Upper lobe of left lung (tissue), 6 donors: ENCODE results near the gene CATSPER1. TPM values are rescaled to one million over a fixed set of nuclear protein-coding genes. Genes with fewer than 3 reads are reported as not detected.

ENCODE experiments used
- ATAC-seq, 2 donors: fragments of 200-7000 bp; cut with Tn5 transposase; one replicate each; pipeline ENCODE4 v1.9.1; 2022; ENCODE audit warnings: mild to moderate bottlenecking in 2 of 2, moderate library complexity in 2 of 2; ENCODE audit not compliant: low FRiP score in 2 of 2
- DNase-seq, 2 donors: peaks; one replicate each; pipeline ENCODE4 v3.0.0-alpha.2; 2019 to 2020
- H3K27ac ChIP-seq, 4 donors: fragments of 200-600 bp; sonication (generic); one replicate each; pipeline ENCODE4 v1.5.1; 2016 to 2019
- H3K27me3 ChIP-seq, 4 donors: fragments of 200-600 bp; sonication (generic); one replicate each; pipeline ENCODE4 v1.5.1; 2017 to 2019
- H3K36me3 ChIP-seq, 4 donors: fragments of 200-600 bp; sonication (generic); one replicate each; pipeline ENCODE4 v1.5.1; 2016 to 2019
- H3K4me1 ChIP-seq, 4 donors: fragments of 200-600 bp; sonication (generic); one replicate each; pipeline ENCODE4 v1.5.1; 2018 to 2019
- H3K4me3 ChIP-seq, 4 donors: fragments of 200-600 bp; sonication (generic); one replicate each; pipeline ENCODE4 v1.5.1; 2017 to 2019; ENCODE audit warnings: mild to moderate bottlenecking in 2 of 4, moderate library complexity in 1 of 4
- H3K9me3 ChIP-seq, 4 donors: fragments of 200-600 bp; sonication (generic); one replicate each; pipeline ENCODE4 v1.5.1; 2018 to 2019
- EP300 ChIP-seq, 4 donors: sonication (generic); formaldehyde crosslinking; IDR thresholded peaks; one replicate each; pipeline ENCODE4 v1.5.1; 2017; ENCODE audit warnings: antibody characterized with exemption in 4 of 4, control low read depth in 2 of 4
- POLR2A ChIP-seq, 4 donors: fragments of 450-650 bp; IDR thresholded peaks; one replicate each; pipeline ENCODE4 v1.5.1; 2016 to 2017; ENCODE audit warnings: antibody characterized with exemption in 4 of 4, mild to moderate bottlenecking in 2 of 4
- POLR2AphosphoS5 ChIP-seq, 2 donors: sonication (generic); formaldehyde crosslinking; IDR thresholded peaks; one replicate each; pipeline ENCODE4 v1.5.1; 2017; ENCODE audit warnings: antibody characterized with exemption in 2 of 2
- WGBS, 2 donors: methylation state at CpG; one replicate each; pipeline ENCODE4 v1.1.5; 2017 to 2018; 5-methylcytosine and 5-hydroxymethylcytosine counted together
- total RNA-seq, 6 donors: library from RNA; depleted of rRNA in 4 of 6; stranded (reverse); fragments of >200 nt in 4 of 6; gene quantifications; one replicate each; pipeline versions ENCODE4 v1.1.0 to v1.2.1, GENCODE V29; 2016 to 2021
- TF ChIP-seq, protein P1 (sequence below), 6 experiments: fragments of 450-650 bp in 4 of 6; fragments of 200-600 bp in 2 of 6; sonication (generic) in 2 of 6; IDR thresholded peaks; one replicate each; pipeline ENCODE4 v1.5.1; 2016 to 2019; ENCODE audit warnings: antibody characterized with exemption in 6 of 6
- donor health status: DM: no; HTN: no; CAD: no; lungs with moderate emphysema.
- donor health status: DM: no; HTN: yes; CAD: no; lungs with severe emphysema.

Gene CATSPER1
- total RNA-seq, 6 donors from 2014 or later, result 0.79 to 6.1 (median 3.0) TPM; not detected in 1

DNA sequence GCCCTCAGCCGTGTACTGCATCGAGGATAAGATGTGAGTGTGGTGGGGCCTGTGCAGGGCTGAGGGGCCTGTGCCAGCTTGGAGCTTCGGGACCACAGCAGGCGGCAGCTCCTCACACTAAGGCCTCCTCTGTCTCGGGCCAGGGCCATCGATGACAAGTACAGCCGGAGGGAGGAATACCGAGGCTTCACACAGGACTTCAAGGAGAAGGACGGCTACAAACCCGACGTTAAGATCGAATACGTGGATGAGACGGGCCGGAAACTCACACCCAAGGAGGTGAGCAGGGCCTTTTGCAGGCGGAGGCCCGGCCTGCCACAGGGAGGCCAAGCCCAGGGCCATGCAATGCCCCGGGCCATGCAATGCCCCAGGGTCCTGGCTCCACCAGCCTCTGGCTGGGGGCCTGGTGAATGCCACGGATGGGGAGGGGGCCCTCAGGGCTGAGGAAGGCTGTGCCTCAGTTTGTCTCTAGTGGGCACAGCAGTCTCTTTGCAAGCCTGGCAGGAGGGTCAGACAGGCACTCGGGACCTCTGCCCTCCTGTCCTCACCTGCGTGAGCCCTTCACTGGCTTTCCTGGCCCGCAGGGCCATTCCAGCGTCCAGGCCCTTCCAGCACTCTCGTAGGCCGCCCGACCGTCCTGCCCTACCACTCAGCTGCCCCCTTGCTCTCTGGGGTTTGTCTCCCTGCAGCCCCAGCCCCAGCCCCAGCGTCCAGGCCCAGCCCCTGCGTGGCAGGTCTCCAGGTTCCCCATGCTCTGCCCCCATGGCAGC lies 48.5 kb downstream of the CATSPER1 start:
- ATAC-seq (no peak), DNase-seq (peak in 1 of 2 donors; percentile 78)
- no peak overlapping the region for H3K4me3 ChIP-seq
- WGBS, 2 donors, result 91 to 95% methylated on average over 24 to 28 of the region's 29 CpGs
- TF ChIP-seq EP300 (IDR thresholded peaks at IDR 0.05) (no peak), POLR2A (IDR thresholded peaks at IDR 0.05) (no peak), POLR2AphosphoS5 (IDR thresholded peaks at IDR 0.05) (no peak)
- TF ChIP-seq, protein P1, sequence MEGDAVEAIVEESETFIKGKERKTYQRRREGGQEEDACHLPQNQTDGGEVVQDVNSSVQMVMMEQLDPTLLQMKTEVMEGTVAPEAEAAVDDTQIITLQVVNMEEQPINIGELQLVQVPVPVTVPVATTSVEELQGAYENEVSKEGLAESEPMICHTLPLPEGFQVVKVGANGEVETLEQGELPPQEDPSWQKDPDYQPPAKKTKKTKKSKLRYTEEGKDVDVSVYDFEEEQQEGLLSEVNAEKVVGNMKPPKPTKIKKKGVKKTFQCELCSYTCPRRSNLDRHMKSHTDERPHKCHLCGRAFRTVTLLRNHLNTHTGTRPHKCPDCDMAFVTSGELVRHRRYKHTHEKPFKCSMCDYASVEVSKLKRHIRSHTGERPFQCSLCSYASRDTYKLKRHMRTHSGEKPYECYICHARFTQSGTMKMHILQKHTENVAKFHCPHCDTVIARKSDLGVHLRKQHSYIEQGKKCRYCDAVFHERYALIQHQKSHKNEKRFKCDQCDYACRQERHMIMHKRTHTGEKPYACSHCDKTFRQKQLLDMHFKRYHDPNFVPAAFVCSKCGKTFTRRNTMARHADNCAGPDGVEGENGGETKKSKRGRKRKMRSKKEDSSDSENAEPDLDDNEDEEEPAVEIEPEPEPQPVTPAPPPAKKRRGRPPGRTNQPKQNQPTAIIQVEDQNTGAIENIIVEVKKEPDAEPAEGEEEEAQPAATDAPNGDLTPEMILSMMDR (IDR thresholded peaks at IDR 0.05), result no peak
- no peaks in the 10 kb centered on the region for H3K27me3 ChIP-seq
- no peaks in the 10 kb centered on the region for H3K9me3 ChIP-seq
- peaks cover 11 to 51% (median 42%) of the 10 kb centered on the region in 4 donors for H3K36me3 ChIP-seq
- no peak overlapping the region for H3K27ac ChIP-seq
- no peaks in the 10 kb centered on the region for H3K4me1 ChIP-seq

DNA sequence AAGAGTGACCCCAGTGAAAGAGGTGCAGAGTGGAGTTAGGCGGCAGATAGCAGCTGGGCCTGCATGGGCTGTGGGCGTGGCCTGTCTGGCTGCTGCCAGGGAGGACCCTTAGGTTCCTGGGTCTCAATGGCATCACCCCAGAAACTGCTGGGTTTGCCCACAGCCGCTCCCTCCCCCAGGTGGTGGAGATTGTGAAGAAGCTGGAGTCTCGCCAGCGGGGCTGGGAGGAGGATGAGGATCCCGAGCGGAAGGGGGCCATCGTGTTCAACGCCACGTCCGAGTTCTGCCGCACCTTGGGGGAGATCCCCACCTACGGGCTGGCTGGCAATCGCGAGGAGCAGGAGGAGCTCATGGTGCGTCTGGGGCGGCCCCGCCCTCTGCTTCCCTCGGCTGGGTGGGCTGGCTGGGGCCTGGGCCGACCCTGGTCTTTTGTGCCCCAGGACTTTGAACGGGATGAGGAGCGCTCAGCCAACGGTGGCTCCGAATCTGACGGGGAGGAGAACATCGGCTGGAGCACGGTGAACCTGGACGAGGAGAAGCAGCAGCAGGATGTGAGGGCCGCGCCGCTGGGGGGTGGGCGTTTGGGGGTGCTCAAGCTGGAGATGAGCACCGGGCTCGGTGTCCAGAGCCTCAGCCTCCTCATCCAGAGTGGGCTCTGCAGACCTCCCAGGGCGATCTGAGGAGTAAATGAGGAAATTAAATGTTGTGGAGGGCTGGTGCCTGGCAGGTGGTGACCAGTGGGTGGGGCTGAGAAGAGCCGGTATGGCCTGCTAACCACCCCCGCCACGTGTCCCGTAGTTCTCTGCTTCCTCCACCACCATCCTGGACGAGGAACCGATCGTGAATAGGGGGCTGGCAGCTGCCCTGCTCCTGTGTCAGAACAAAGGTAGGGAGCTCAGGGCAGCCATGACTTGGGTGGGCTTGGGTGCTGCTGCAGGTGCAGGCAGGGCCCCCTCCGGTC lies 49.8 kb downstream of the CATSPER1 start:
- H3K27ac ChIP-seq, result no peak overlapping the region
- H3K4me1 ChIP-seq, result no peaks in the 10 kb centered on the region
- DNase-seq (peak in 1 of 2 donors; percentile 74), ATAC-seq (no peak)
- no peaks in the 10 kb centered on the region for H3K27me3 ChIP-seq
- H3K4me3 ChIP-seq, result no peak overlapping the region
- TF ChIP-seq POLR2A (IDR thresholded peaks at IDR 0.05) (no peak), POLR2AphosphoS5 (IDR thresholded peaks at IDR 0.05) (no peak), EP300 (IDR thresholded peaks at IDR 0.05) (no peak)
- TF ChIP-seq, protein P1 (IDR thresholded peaks at IDR 0.05), result no peak
- 83 to 88% methylated on average over 36 to 42 of the region's 43 CpGs for WGBS, 2 donors
- H3K9me3 ChIP-seq, result no peaks in the 10 kb centered on the region
- H3K36me3 ChIP-seq, result peaks cover 11 to 60% (median 47%) of the 10 kb centered on the region in 4 donors

DNA sequence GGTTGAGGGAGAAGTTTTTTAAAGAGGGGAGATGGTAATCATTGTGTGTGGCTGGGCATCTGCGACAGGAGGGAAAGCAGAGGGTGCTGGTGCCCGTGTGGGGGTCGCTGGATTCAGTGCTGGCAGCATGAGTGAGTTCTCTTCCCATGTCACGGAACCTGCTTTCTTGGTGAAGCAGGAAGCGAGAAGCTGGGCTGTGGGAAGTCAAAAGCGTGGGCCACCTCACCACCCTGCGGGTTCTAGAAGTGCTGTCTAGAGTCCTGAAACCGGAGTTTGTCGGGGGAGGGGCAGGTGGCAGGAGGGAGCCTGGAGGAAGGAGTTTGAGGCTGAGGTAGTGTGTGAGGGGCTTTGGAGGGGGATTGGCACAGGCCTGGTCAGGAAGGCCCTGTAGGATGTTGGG lies 50.5 kb downstream of the CATSPER1 start:
- peaks cover 11 to 60% (median 47%) of the 10 kb centered on the region in 4 donors for H3K36me3 ChIP-seq
- DNase-seq, result no peak
- WGBS, 2 donors, result 91 to 95% methylated on average over 9 of the region's 9 CpGs

DNA sequence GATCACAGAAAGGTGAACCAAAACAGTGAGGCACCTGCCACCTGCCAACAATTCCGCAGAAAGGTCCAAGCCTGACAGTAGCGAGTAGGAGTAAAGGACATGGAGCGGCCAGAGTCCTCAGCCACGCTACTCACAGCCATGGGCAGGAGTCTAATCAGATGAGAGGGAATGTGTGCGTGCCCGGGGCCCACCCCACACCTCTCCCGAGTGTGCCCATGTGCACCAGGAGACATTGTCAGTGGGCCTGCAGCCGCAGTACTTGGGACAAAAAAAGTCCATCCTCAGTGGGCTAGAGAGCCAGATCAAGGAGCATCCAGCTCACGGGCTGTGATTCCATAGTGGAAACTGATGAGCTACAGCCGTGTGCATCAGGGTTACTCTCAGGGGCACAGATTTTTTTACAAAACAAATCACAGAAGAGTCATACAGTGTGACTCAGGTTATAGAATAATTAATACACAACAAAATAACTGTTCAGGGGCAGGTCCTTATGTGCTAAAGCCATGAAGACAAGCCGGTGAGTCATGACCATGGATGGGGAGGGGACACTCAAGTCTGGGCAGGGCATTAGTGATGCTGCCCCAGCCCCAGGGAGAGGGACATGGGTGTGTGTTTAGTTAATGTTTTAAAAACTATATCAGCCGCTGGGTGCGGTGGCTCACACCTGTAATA lies 52.7 kb downstream of the CATSPER1 start:
- Histone ChIP-seq H3K27me3 (no peaks in the 10 kb centered on the region), H3K4me3 (no peak overlapping the region), H3K27ac (no peak overlapping the region), H3K4me1 (peaks cover 3 to 18% (median 14%) of the 10 kb centered on the region in 4 donors), H3K9me3 (no peaks in the 10 kb centered on the region), H3K36me3 (peaks cover 7 to 69% (median 45%) of the 10 kb centered on the region in 4 donors)
- TF ChIP-seq, protein P1 (IDR thresholded peaks at IDR 0.05), result no peak
- TF ChIP-seq EP300 (IDR thresholded peaks at IDR 0.05) (no peak), POLR2AphosphoS5 (IDR thresholded peaks at IDR 0.05) (no peak)
- WGBS, 2 donors, result 95 to 98% methylated on average over 13 of the region's 13 CpGs
- DNase-seq, result no peak
- ATAC-seq, result no peak

More for the DNA sequence above, 50.5 kb downstream of the CATSPER1 start:
- Histone ChIP-seq H3K4me1 (no peaks in the 10 kb centered on the region), H3K9me3 (no peaks in the 10 kb centered on the region), H3K27me3 (no peaks in the 10 kb centered on the region), H3K4me3 (no peak overlapping the region), H3K27ac (no peak overlapping the region)
- no peak for ATAC-seq
- no peak for TF ChIP-seq POLR2AphosphoS5 (IDR thresholded peaks at IDR 0.05)
